HL-60 (cell line): ENCODE data around the gene INTS6L.

Experiments used
- DNase-seq, 2 experiments: peaks; one replicate each; pipeline ENCODE4 v3.0.0-alpha.2; 2010 to 2020; ENCODE audit warnings: low read depth in 1 of 2, low spot score in 1 of 2
- H3K27ac ChIP-seq: fragments of 250-450 bp; sonication (Bioruptor Pico); replicated peaks from 2 replicates; pipeline ENCODE4 v1.5.1; 2020; ENCODE audit warnings: mild to moderate bottlenecking, moderate library complexity
- H3K27me3 ChIP-seq: fragments of 250-450 bp; sonication (Bioruptor Pico); 2 replicates; pipeline ENCODE4 v1.5.1; 2021; ENCODE audit warnings: mild to moderate bottlenecking, moderate library complexity; ENCODE audit not compliant: insufficient read depth, poor library complexity, severe bottlenecking
- H3K4me3 ChIP-seq: replicated peaks from 2 replicates; pipeline ENCODE4 v1.5.1; 2011; ENCODE audit warnings: mild to moderate bottlenecking, control low read depth, low read length; ENCODE audit not compliant: insufficient read depth
- GABPA ChIP-seq: IDR thresholded peaks from 2 replicates; pipeline ENCODE4 v1.6.1; 2012; ENCODE audit warnings: low read depth
- POLR2AphosphoS5 ChIP-seq: IDR thresholded peaks from 2 replicates; pipeline ENCODE4 v1.6.1; 2012; ENCODE audit warnings: low read depth
- SPI1 ChIP-seq: IDR thresholded peaks from 2 replicates; pipeline ENCODE4 v1.6.1; 2012; ENCODE audit warnings: low read depth, mild to moderate bottlenecking, borderline replicate concordance
- TF ChIP-seq, protein P1 (sequence below): IDR thresholded peaks from 2 replicates; pipeline ENCODE4 v1.6.1; 2012; ENCODE audit warnings: low read depth; ENCODE audit not compliant: insufficient replicate concordance
- TF ChIP-seq, protein P2 (sequence below): IDR thresholded peaks from one replicate; pipeline ENCODE4 v1.5.1; 2011; ENCODE audit warnings: low read length, control low read depth, inconsistent platforms; ENCODE audit not compliant: insufficient read depth

Gene INTS6L

DNA sequence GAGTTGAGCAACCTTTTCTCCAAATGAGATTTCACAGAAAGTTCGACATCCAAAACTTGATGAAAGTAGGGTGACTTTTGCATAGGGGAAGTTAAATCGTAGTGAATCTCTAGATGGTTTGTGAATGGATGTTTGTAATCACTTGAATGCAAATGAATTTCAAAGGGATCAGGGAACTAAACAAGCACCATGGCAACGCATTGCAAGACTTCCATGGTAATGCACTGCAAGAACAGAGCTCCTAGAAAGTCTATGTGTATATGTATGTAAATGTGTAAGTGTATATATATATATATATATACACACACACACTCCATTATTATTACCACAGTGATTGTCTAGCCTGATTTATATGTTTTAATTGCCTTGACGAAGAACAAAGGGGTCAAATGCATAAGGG is 27.3 kb downstream of the INTS6L start:
- TF ChIP-seq GABPA, result no peak
- TF ChIP-seq, protein P1, sequence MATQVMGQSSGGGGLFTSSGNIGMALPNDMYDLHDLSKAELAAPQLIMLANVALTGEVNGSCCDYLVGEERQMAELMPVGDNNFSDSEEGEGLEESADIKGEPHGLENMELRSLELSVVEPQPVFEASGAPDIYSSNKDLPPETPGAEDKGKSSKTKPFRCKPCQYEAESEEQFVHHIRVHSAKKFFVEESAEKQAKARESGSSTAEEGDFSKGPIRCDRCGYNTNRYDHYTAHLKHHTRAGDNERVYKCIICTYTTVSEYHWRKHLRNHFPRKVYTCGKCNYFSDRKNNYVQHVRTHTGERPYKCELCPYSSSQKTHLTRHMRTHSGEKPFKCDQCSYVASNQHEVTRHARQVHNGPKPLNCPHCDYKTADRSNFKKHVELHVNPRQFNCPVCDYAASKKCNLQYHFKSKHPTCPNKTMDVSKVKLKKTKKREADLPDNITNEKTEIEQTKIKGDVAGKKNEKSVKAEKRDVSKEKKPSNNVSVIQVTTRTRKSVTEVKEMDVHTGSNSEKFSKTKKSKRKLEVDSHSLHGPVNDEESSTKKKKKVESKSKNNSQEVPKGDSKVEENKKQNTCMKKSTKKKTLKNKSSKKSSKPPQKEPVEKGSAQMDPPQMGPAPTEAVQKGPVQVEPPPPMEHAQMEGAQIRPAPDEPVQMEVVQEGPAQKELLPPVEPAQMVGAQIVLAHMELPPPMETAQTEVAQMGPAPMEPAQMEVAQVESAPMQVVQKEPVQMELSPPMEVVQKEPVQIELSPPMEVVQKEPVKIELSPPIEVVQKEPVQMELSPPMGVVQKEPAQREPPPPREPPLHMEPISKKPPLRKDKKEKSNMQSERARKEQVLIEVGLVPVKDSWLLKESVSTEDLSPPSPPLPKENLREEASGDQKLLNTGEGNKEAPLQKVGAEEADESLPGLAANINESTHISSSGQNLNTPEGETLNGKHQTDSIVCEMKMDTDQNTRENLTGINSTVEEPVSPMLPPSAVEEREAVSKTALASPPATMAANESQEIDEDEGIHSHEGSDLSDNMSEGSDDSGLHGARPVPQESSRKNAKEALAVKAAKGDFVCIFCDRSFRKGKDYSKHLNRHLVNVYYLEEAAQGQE, result no peak
- TF ChIP-seq, protein P2, sequence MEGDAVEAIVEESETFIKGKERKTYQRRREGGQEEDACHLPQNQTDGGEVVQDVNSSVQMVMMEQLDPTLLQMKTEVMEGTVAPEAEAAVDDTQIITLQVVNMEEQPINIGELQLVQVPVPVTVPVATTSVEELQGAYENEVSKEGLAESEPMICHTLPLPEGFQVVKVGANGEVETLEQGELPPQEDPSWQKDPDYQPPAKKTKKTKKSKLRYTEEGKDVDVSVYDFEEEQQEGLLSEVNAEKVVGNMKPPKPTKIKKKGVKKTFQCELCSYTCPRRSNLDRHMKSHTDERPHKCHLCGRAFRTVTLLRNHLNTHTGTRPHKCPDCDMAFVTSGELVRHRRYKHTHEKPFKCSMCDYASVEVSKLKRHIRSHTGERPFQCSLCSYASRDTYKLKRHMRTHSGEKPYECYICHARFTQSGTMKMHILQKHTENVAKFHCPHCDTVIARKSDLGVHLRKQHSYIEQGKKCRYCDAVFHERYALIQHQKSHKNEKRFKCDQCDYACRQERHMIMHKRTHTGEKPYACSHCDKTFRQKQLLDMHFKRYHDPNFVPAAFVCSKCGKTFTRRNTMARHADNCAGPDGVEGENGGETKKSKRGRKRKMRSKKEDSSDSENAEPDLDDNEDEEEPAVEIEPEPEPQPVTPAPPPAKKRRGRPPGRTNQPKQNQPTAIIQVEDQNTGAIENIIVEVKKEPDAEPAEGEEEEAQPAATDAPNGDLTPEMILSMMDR, result no peak
- no peak for TF ChIP-seq SPI1
- no peak for TF ChIP-seq POLR2AphosphoS5
- H3K27me3 ChIP-seq, result no peaks in the 10 kb centered on the region
- H3K4me3 ChIP-seq, result no peak overlapping the region
- DNase-seq, result no peak
- no peak overlapping the region for H3K27ac ChIP-seq

DNA sequence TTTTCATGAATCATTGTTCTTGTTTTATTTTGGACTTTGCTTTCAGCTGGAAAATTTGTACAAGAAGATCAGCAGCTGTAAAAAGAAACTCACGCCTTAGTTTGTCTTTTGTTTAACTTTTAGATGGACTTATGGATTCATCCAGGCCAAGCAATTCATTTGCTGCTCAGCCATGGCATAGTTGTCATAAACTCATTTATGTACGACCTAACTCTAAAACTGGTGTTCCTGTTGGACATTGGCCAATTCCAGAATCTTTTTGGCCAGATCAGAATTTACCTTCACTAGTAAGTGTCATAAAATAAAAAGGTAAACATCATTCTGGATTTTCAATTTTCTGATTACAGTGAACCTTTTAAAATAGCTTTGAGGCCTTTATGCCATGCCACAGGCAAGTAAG is 29.1 kb downstream of the INTS6L start:
- no peaks in the 10 kb centered on the region for H3K27me3 ChIP-seq
- no peak overlapping the region for H3K4me3 ChIP-seq
- TF ChIP-seq, protein P1, result no peak
- TF ChIP-seq SPI1 (no peak), GABPA (no peak)
- no peak overlapping the region for H3K27ac ChIP-seq
- DNase-seq, result no peak

DNA sequence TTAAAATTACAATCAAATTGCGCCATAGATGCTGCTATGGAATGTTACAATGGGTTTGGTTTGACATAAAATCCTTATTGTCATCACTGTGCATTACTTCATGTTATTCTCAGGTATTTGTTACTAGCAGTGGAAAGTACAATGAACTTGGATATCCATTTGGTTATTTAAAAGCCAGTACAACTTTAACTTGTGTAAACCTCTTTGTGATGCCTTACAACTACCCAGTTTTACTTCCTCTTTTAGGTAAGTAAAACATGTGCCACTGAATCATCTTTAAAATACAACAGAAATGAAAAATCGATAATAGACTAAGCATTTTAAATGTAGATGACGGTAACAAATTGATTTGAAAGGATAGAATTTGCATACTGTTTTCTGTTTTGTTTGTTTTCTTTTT is 35.6 kb downstream of the INTS6L start:
- H3K4me3 ChIP-seq, result no peak overlapping the region
- no peak overlapping the region for H3K27ac ChIP-seq
- no peak for DNase-seq
- TF ChIP-seq POLR2AphosphoS5 (no peak), SPI1 (no peak), GABPA (no peak)
- TF ChIP-seq, protein P1, result no peak
- TF ChIP-seq, protein P2, result no peak
- H3K27me3 ChIP-seq, result no peaks in the 10 kb centered on the region
